SK-N-MC (cell line): ENCODE data around the gene PRKCB.

Source experiments
- EZH2 ChIP-seq: fragments of 200-600 bp; sonication (generic); IDR thresholded peaks from one replicate; pipeline ENCODE4 v1.6.1; 2017; ENCODE audit warnings: antibody characterized with exemption
- FOXP2 ChIP-seq: optimal IDR thresholded peaks from 2 replicates; pipeline ENCODE3; 2011; ENCODE audit warnings: mild to moderate bottlenecking, moderate library complexity; ENCODE audit not compliant: insufficient read depth; ENCODE audit errors: extremely low read length, control extremely low read depth
- POLR2AphosphoS5 ChIP-seq: IDR thresholded peaks from 2 replicates; pipeline ENCODE4 v1.6.1; 2012; ENCODE audit warnings: mild to moderate bottlenecking, low read depth, low read length, borderline replicate concordance

DNA sequence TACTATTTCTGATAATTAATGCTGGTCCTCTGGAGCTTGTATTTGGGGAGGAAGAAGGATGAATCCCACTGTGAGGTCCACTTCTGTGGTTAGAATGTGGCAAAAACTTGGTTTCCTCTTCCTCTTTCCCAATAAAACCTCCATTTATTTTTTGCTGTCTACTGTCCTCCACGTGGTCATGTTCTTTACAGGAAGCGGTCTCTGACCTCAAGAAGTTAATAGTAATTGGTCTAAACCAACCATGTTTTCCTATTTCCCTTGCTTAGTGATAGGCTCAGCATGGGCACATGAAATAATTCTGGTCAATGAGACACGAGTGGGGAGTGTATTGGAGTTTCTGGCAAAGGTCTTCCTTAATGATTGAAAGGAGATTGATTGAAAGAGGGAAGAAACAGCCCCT lies 47.1 kb upstream of the PRKCB start:
- TF ChIP-seq EZH2 (no peak), POLR2AphosphoS5 (no peak), FOXP2 (no peak)
